ENCODE results near the gene NLRX1.
"Not testable (repeated sequence)": the region's sequence is repeated elsewhere in the genome, so short reads cannot be mapped to it uniquely, and the experiment has no call there.

Gene NLRX1

GRCh38 chr11:119198925-119199324 lies 30.4 kb downstream of the NLRX1 start:
- no peak overlapping the region for H3K4me2 ChIP-seq (ENCODE audit: low read length)
- TF ChIP-seq EZH2phosphoT487 (IDR thresholded peaks at IDR 0.05; ENCODE audit: borderline replicate concordance, low read length) (no peak), CTCF (IDR thresholded peaks at IDR 0.05; ENCODE audit: low read depth, low read length, poor library complexity, severe bottlenecking) (no peak)
- no peaks in the 10 kb centered on the region for H3K9me2 ChIP-seq (replicated peaks; ENCODE audit: control insufficient read depth, low read length)
- H3K27me3 ChIP-seq (ENCODE audit: control insufficient read depth, low read length), result no peaks in the 10 kb centered on the region
- H4K20me1 ChIP-seq (ENCODE audit: control insufficient read depth, insufficient read depth, low read depth, low read length), result no peaks in the 10 kb centered on the region
- H3K4me1 ChIP-seq (ENCODE audit: control insufficient read depth, low read length), result peaks cover 19% of the 10 kb centered on the region
- no peaks in the 10 kb centered on the region for H3K9me3 ChIP-seq (ENCODE audit: control insufficient read depth, insufficient read depth, low read length)
- H3K4me3 ChIP-seq (ENCODE audit: low read length), result no peak overlapping the region
- H3F3A ChIP-seq (ENCODE audit: control insufficient read depth, insufficient read depth), result peaks cover 4% of the 10 kb centered on the region
- H3K36me3 ChIP-seq (ENCODE audit: control insufficient read depth, low read length), result no peaks in the 10 kb centered on the region
- no peak overlapping the region for H3K27ac ChIP-seq (ENCODE audit: low read depth, low read length)
- no peaks in the 10 kb centered on the region for H3K79me2 ChIP-seq (ENCODE audit: control insufficient read depth, low read length)

DNA sequence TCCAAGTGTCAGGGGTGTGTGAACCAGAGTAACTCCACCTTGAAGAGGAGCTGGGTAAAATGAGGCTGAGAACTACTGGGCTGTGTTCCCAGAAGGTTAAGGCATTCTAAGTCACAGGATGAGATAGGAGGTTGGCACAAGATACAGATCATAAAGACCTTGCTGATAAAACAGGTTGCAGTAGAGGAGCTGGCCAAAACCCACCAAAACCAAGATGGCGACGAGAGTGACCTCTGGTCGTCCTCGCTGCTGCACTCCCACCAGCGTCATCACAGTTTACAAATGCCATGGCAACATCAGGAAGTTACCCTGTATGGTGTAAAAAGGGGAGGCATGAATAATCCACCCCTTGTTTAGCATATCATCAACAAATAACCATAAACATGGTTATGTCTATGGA lies 32.7 kb downstream of the NLRX1 start:
- not testable (repeated sequence) for H3K4me2 ChIP-seq (ENCODE audit: low read length); H3K79me2 ChIP-seq (ENCODE audit: control insufficient read depth, low read length); H3K9me2 ChIP-seq (replicated peaks; ENCODE audit: control insufficient read depth, low read length); H3K27me3 ChIP-seq (ENCODE audit: control insufficient read depth, low read length); H3K4me3 ChIP-seq (ENCODE audit: low read length); H4K20me1 ChIP-seq (ENCODE audit: control insufficient read depth, insufficient read depth, low read depth, low read length); H3K27ac ChIP-seq (ENCODE audit: low read depth, low read length); H3K9me3 ChIP-seq (ENCODE audit: control insufficient read depth, insufficient read depth, low read length); H3K36me3 ChIP-seq (ENCODE audit: control insufficient read depth, low read length)
- peaks cover 18% of the 10 kb centered on the region for H3F3A ChIP-seq (ENCODE audit: control insufficient read depth, insufficient read depth)
- peaks cover 23% of the 10 kb centered on the region for H3K4me1 ChIP-seq (ENCODE audit: control insufficient read depth, low read length)

- Histone ChIP-seq H3F3A (ENCODE audit: control insufficient read depth, insufficient read depth) (peaks cover 24% of the 10 kb centered on the region), H3K36me3 (ENCODE audit: control insufficient read depth, low read length) (peaks cover 8% of the 10 kb centered on the region; the same call in 1 of the 2 replicates), H3K4me2 (ENCODE audit: low read length) (no peak overlapping the region), H3K9me2 (replicated peaks; ENCODE audit: control insufficient read depth, low read length) (no peaks in the 10 kb centered on the region), H3K27me3 (ENCODE audit: control insufficient read depth, low read length) (no peaks in the 10 kb centered on the region), H3K9me3 (ENCODE audit: control insufficient read depth, insufficient read depth, low read length) (no peaks in the 10 kb centered on the region), H3K4me3 (ENCODE audit: low read length) (no peak overlapping the region), H3K4me1 (ENCODE audit: control insufficient read depth, low read length) (peaks cover 15% of the 10 kb centered on the region), H3K27ac (ENCODE audit: low read depth, low read length) (no peak overlapping the region), H4K20me1 (ENCODE audit: control insufficient read depth, insufficient read depth, low read depth, low read length) (0 out of 2 replicates have a peak, but pooled peaks cover 4% of the 10 kb centered on the region), H3K79me2 (ENCODE audit: control insufficient read depth, low read length) (peaks cover 14% of the 10 kb centered on the region)
- TF ChIP-seq CTCF (IDR thresholded peaks at IDR 0.05; ENCODE audit: low read depth, low read length, poor library complexity, severe bottlenecking) (no peak), EZH2phosphoT487 (IDR thresholded peaks at IDR 0.05; ENCODE audit: borderline replicate concordance, low read length) (no peak)
Observed at GRCh38 chr11:119202554-119202953, 34.0 kb downstream of the NLRX1 start.

- Histone ChIP-seq H3K9me3 (ENCODE audit: control insufficient read depth, insufficient read depth, low read length) (no peaks in the 10 kb centered on the region), H3K9me2 (replicated peaks; ENCODE audit: control insufficient read depth, low read length) (no peaks in the 10 kb centered on the region), H3K27ac (ENCODE audit: low read depth, low read length) (no peak overlapping the region), H3K4me2 (ENCODE audit: low read length) (no peak overlapping the region), H3K4me3 (ENCODE audit: low read length) (no peak overlapping the region), H3K4me1 (ENCODE audit: control insufficient read depth, low read length) (peaks cover 30% of the 10 kb centered on the region), H3K79me2 (ENCODE audit: control insufficient read depth, low read length) (peaks cover 29% of the 10 kb centered on the region), H3K36me3 (ENCODE audit: control insufficient read depth, low read length) (peaks cover 16% of the 10 kb centered on the region), H4K20me1 (ENCODE audit: control insufficient read depth, insufficient read depth, low read depth, low read length) (0 out of 2 replicates have a peak, but pooled peaks cover 6% of the 10 kb centered on the region), H3K27me3 (ENCODE audit: control insufficient read depth, low read length) (no peaks in the 10 kb centered on the region), H3F3A (ENCODE audit: control insufficient read depth, insufficient read depth) (peaks cover 27% of the 10 kb centered on the region)
- TF ChIP-seq CTCF (IDR thresholded peaks at IDR 0.05; ENCODE audit: low read depth, low read length, poor library complexity, severe bottlenecking), result no peak
- TF ChIP-seq EZH2phosphoT487 (IDR thresholded peaks at IDR 0.05; ENCODE audit: borderline replicate concordance, low read length), result no peak
Observed at GRCh38 chr11:119204066-119204465, 35.5 kb downstream of the NLRX1 start.

All from DOHH2 (cell line).